ENCODE results near the gene SF1. TPM values are rescaled to one million over a fixed set of nuclear protein-coding genes. Genes with fewer than 3 reads are reported as not detected.

SF1 gene
- total RNA-seq, 1 experiment from 2014 or later = 72.2 TPM

- H3K27me3 ChIP-seq = peaks cover 19% of the 10 kb centered on the region
- H3K9me3 ChIP-seq = no peaks in the 10 kb centered on the region
- no peaks in the 10 kb centered on the region for H3K36me3 ChIP-seq
- H3K4me3 ChIP-seq = no peak overlapping the region
- no peak for DNase-seq
These were observed 32.6 kb downstream of the SF1 start for GRCh38 chr11:64745521-64746328.

- no peak overlapping the region for H3K4me3 ChIP-seq
- no peaks in the 10 kb centered on the region for H3K9me3 ChIP-seq
- no peaks in the 10 kb centered on the region for H3K36me3 ChIP-seq
- no peak for DNase-seq
- peaks cover 19% of the 10 kb centered on the region for H3K27me3 ChIP-seq
These were observed 33.2 kb downstream of the SF1 start for GRCh38 chr11:64745189-64745520.

- Histone ChIP-seq H3K36me3 (no peaks in the 10 kb centered on the region), H3K27me3 (peaks cover 19% of the 10 kb centered on the region), H3K4me3 (no peak overlapping the region), H3K9me3 (no peaks in the 10 kb centered on the region)
- DNase-seq = no peak
These were observed 33.7 kb downstream of the SF1 start for GRCh38 chr11:64744544-64745188.

GRCh38 chr11:64743591-64744543, 34.5 kb downstream of the SF1 start, which contains the start of gene RASGRP2:
Gene RASGRP2, minus strand, starts transcription at chr11:64744142. Its CDS starts 1,276 bp downstream, at chr11:64742866.
- Histone ChIP-seq H3K4me3 (peak within 1 kb of the TSS; percentile 25), H3K27me3 (peaks cover 19% of the 10 kb centered on the region), H3K36me3 (no peaks in the 10 kb centered on the region), H3K9me3 (no peaks in the 10 kb centered on the region)
- DNase-seq = peak; percentile 44

- Histone ChIP-seq H3K36me3 (no peaks in the 10 kb centered on the region), H3K4me3 (peak overlapping the region; percentile 25), H3K27me3 (peaks cover 19% of the 10 kb centered on the region), H3K9me3 (no peaks in the 10 kb centered on the region)
- DNase-seq = peak; percentile 52
These were observed 35.3 kb downstream of the SF1 start for GRCh38 chr11:64742889-64743590.

- peak overlapping the region; percentile 25; the same call in 1 of the 2 replicates for H3K4me3 ChIP-seq
- no peak for DNase-seq
- no peaks in the 10 kb centered on the region for H3K36me3 ChIP-seq
- no peaks in the 10 kb centered on the region for H3K9me3 ChIP-seq
- peaks cover 19% of the 10 kb centered on the region for H3K27me3 ChIP-seq
These were observed 36.1 kb downstream of the SF1 start for GRCh38 chr11:64742087-64742888.

- peaks cover 19% of the 10 kb centered on the region for H3K27me3 ChIP-seq
These were observed 36.8 kb downstream of the SF1 start for GRCh38 chr11:64741375-64742086.

GRCh38 chr11:64739871-64740270, 38.5 kb downstream of the SF1 start:
- peaks cover 19% of the 10 kb centered on the region for H3K27me3 ChIP-seq

More at GRCh38 chr11:64741375-64742086, 36.8 kb downstream of the SF1 start:
- no peak for DNase-seq
- Histone ChIP-seq H3K9me3 (no peaks in the 10 kb centered on the region), H3K4me3 (no peak overlapping the region), H3K36me3 (no peaks in the 10 kb centered on the region)

GRCh38 chr11:64736654-64737053, 41.7 kb downstream of the SF1 start:
- no peak overlapping the region for H3K4me3 ChIP-seq
- no peaks in the 10 kb centered on the region for H3K36me3 ChIP-seq
- no peak for DNase-seq
- H3K9me3 ChIP-seq = no peaks in the 10 kb centered on the region
- no peaks in the 10 kb centered on the region; the same call in 1 of the 2 replicates for H3K27me3 ChIP-seq

More at GRCh38 chr11:64739871-64740270, 38.5 kb downstream of the SF1 start:
- H3K4me3 ChIP-seq = no peak overlapping the region
- no peak for DNase-seq
- H3K36me3 ChIP-seq = no peaks in the 10 kb centered on the region
- no peaks in the 10 kb centered on the region for H3K9me3 ChIP-seq

- H3K9me3 ChIP-seq = no peaks in the 10 kb centered on the region
- DNase-seq = no peak
- no peaks in the 10 kb centered on the region; the same call in 1 of the 2 replicates for H3K27me3 ChIP-seq
- H3K36me3 ChIP-seq = no peaks in the 10 kb centered on the region
- H3K4me3 ChIP-seq = no peak overlapping the region
These were observed 42.5 kb downstream of the SF1 start for GRCh38 chr11:64735725-64736259.

- DNase-seq = no peak
- H3K36me3 ChIP-seq = no peaks in the 10 kb centered on the region
- H3K27me3 ChIP-seq = no peaks in the 10 kb centered on the region; the same call in 1 of the 2 replicates
- no peaks in the 10 kb centered on the region for H3K9me3 ChIP-seq
- H3K4me3 ChIP-seq = no peak overlapping the region
These were observed 43.3 kb downstream of the SF1 start for GRCh38 chr11:64734811-64735724.

- Histone ChIP-seq H3K9me3 (no peaks in the 10 kb centered on the region), H3K36me3 (no peaks in the 10 kb centered on the region), H3K27me3 (no peaks in the 10 kb centered on the region), H3K4me3 (no peak overlapping the region)
- DNase-seq = no peak
These were observed 46.7 kb downstream of the SF1 start for GRCh38 chr11:64731601-64732000.

GRCh38 chr11:64729851-64730382, 48.4 kb downstream of the SF1 start:
- Histone ChIP-seq H3K27me3 (no peaks in the 10 kb centered on the region), H3K9me3 (no peaks in the 10 kb centered on the region), H3K4me3 (no peak overlapping the region), H3K36me3 (no peaks in the 10 kb centered on the region)
- no peak for DNase-seq

Data from MG63 (cell line).